Mesenchymal stem cell (in vitro differentiated cells and primary cell): Measurements from ENCODE around the gene FRAS1.

ENCODE experiments used
- DNase-seq: peaks from one replicate; pipeline ENCODE4 v3.0.0-alpha.2; 2013
- H2AFZ ChIP-seq: one replicate; pipeline ENCODE4 v1.6.1; 2013; ENCODE audit warnings: low read depth, mild to moderate bottlenecking, control low read depth, inconsistent platforms, low read length, moderate library complexity
- H2AK5ac ChIP-seq: 2 replicates; pipeline ENCODE4 v1.6.1; 2013; ENCODE audit warnings: low read length, moderate library complexity, mild to moderate bottlenecking, inconsistent platforms; ENCODE audit not compliant: severe bottlenecking
- H2BK120ac ChIP-seq: one replicate; pipeline ENCODE4 v1.6.1; 2013; ENCODE audit warnings: low read depth, mild to moderate bottlenecking, inconsistent platforms, low read length, moderate library complexity
- H2BK12ac ChIP-seq, 2 experiments: one replicate each; pipeline ENCODE4 v1.6.1; 2013; ENCODE audit warnings: inconsistent platforms in 2 of 2, low read length in 2 of 2, mild to moderate bottlenecking in 2 of 2, moderate library complexity in 2 of 2, control low read depth in 1 of 2
- H2BK15ac ChIP-seq: one replicate; pipeline ENCODE4 v1.6.1; 2013; ENCODE audit warnings: mild to moderate bottlenecking, low read depth, inconsistent platforms; ENCODE audit not compliant: poor library complexity, severe bottlenecking
- H2BK5ac ChIP-seq: 2 replicates; pipeline ENCODE4 v1.6.1; 2013; ENCODE audit warnings: low read depth, mild to moderate bottlenecking, low read length, control low read depth, inconsistent platforms; ENCODE audit not compliant: poor library complexity, severe bottlenecking
- H3K14ac ChIP-seq, 2 experiments: one replicate each; pipeline ENCODE4 v1.6.1; 2013; ENCODE audit warnings: inconsistent platforms in 2 of 2, low read length in 2 of 2, control low read depth in 1 of 2, mild to moderate bottlenecking in 1 of 2, moderate library complexity in 1 of 2
- H3K18ac ChIP-seq, 2 experiments: one replicate each; pipeline ENCODE4 v1.6.1; 2013; ENCODE audit warnings: inconsistent platforms in 2 of 2, low read length in 2 of 2, control low read depth in 1 of 2, low read depth in 1 of 2, mild to moderate bottlenecking in 1 of 2
- H3K23ac ChIP-seq, 2 experiments: one replicate each; pipeline ENCODE4 v1.6.1; 2013; ENCODE audit warnings: inconsistent platforms in 2 of 2, low read length in 2 of 2, mild to moderate bottlenecking in 2 of 2, moderate library complexity in 2 of 2, control low read depth in 1 of 2
- H3K27ac ChIP-seq: 2 replicates; pipeline ENCODE4 v1.5.1; 2013; ENCODE audit warnings: mild to moderate bottlenecking, moderate library complexity, low read length, control low read depth, inconsistent platforms; ENCODE audit not compliant: poor library complexity, severe bottlenecking
- H3K27me3 ChIP-seq, 2 experiments: 2 replicates each; pipeline versions ENCODE4 v1.6.1 to v1.7.0; 2013; ENCODE audit warnings: low read length in 2 of 2, mild to moderate bottlenecking in 2 of 2, moderate library complexity in 2 of 2, control low read depth in 1 of 2, inconsistent platforms in 1 of 2; ENCODE audit not compliant: control insufficient read depth in 1 of 2, insufficient read depth in 1 of 2
- H3K36me3 ChIP-seq, 2 experiments: 2 replicates each; pipeline versions ENCODE4 v1.6.1 to v1.7.0; 2013; ENCODE audit warnings: low read length in 2 of 2, control low read depth in 1 of 2, inconsistent platforms in 1 of 2, low read depth in 1 of 2, mild to moderate bottlenecking in 1 of 2; ENCODE audit not compliant: insufficient read depth in 2 of 2, control insufficient read depth in 1 of 2
- H3K4ac ChIP-seq, 2 experiments: one replicate each; pipeline ENCODE4 v1.6.1; 2013; ENCODE audit warnings: inconsistent platforms in 2 of 2, low read length in 2 of 2, mild to moderate bottlenecking in 2 of 2, moderate library complexity in 2 of 2, control low read depth in 1 of 2, low read depth in 1 of 2
- H3K4me1 ChIP-seq: 2 replicates; pipeline ENCODE4 v1.6.1; 2013; ENCODE audit warnings: low read depth, low read length, control low read depth; ENCODE audit not compliant: control insufficient read depth, insufficient read depth
- H3K4me2 ChIP-seq: 2 replicates; pipeline ENCODE4 v1.6.1; 2013; ENCODE audit warnings: low read length, mild to moderate bottlenecking, inconsistent platforms; ENCODE audit not compliant: poor library complexity, severe bottlenecking
- H3K4me3 ChIP-seq, 2 experiments: 2 replicates each; pipeline versions ENCODE4 v1.5.1 to v1.7.0; 2013; ENCODE audit warnings: low read length in 2 of 2, mild to moderate bottlenecking in 2 of 2, control low read depth in 1 of 2, low read depth in 1 of 2; ENCODE audit not compliant: insufficient read depth in 1 of 2
- H3K79me1 ChIP-seq: replicated peaks from 2 replicates; pipeline ENCODE4 v1.6.1; 2013; ENCODE audit warnings: mild to moderate bottlenecking, control low read depth, low read length, inconsistent platforms; ENCODE audit not compliant: poor library complexity, severe bottlenecking
- H3K9ac ChIP-seq: 2 replicates; pipeline ENCODE4 v1.7.0; 2013; ENCODE audit warnings: mild to moderate bottlenecking, low read length, moderate library complexity
- H3K9me3 ChIP-seq: 2 replicates; pipeline ENCODE4 v1.7.0; 2013; ENCODE audit warnings: mild to moderate bottlenecking, low read length; ENCODE audit not compliant: control insufficient read depth
- H4K8ac ChIP-seq: one replicate; pipeline ENCODE4 v1.6.1; 2013; ENCODE audit warnings: inconsistent platforms, mild to moderate bottlenecking, low read length, moderate library complexity
- H4K91ac ChIP-seq: one replicate; pipeline ENCODE4 v1.6.1; 2013; ENCODE audit warnings: mild to moderate bottlenecking, low read length, inconsistent platforms
- WGBS: methylation state at CpG from one replicate; pipeline ENCODE4 v1.1.7; 2013; ENCODE audit warnings: mixed read lengths; 5-methylcytosine and 5-hydroxymethylcytosine counted together

FRAS1 gene

DNA sequence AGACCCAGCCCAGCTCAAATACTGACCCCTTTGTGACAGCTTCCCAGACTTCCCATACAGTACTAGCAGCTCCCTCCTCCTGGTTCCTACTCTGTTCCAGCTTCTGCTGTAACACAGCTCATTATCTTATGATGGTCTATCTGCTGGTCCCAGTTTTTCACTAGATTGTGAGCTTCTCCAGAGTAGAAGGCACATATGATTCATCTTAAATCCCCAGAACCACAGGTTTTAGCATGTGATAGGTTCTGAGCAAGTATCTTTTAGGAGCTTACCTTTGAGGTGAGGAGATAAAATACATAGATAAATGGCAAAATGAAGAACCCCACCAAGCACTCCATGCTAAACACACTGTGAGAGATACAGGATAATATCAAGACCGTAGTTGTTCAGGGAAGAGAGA lies 466.9 kb downstream of the FRAS1 start:
- no peaks in the 10 kb centered on the region for H3K9me3 ChIP-seq
- 93% methylated on average over 1 of the region's 1 CpG for WGBS
- H2BK5ac ChIP-seq = no peak overlapping the region
- H2AK5ac ChIP-seq = no peak overlapping the region
- H3K23ac ChIP-seq = no peak overlapping the region
- no peak for DNase-seq
- no peak overlapping the region for H4K8ac ChIP-seq
- no peak overlapping the region for H3K4me3 ChIP-seq
- no peak overlapping the region for H3K4me2 ChIP-seq
- H2AFZ ChIP-seq = no peak overlapping the region
- H2BK15ac ChIP-seq = no peak overlapping the region
- no peaks in the 10 kb centered on the region for H3K79me1 ChIP-seq
- H3K18ac ChIP-seq = no peak overlapping the region
- H3K4ac ChIP-seq = no peak overlapping the region
- no peak overlapping the region for H3K27ac ChIP-seq
- no peak overlapping the region for H3K14ac ChIP-seq
- H4K91ac ChIP-seq = no peak overlapping the region
- H3K9ac ChIP-seq = no peak overlapping the region
- H3K36me3 ChIP-seq = peaks cover 2 to 6% of the 10 kb centered on the region in 2 experiments
- no peaks in the 10 kb centered on the region for H3K27me3 ChIP-seq
- H2BK120ac ChIP-seq = no peak overlapping the region
- H3K4me1 ChIP-seq = no peaks in the 10 kb centered on the region
- no peak overlapping the region for H2BK12ac ChIP-seq

DNA sequence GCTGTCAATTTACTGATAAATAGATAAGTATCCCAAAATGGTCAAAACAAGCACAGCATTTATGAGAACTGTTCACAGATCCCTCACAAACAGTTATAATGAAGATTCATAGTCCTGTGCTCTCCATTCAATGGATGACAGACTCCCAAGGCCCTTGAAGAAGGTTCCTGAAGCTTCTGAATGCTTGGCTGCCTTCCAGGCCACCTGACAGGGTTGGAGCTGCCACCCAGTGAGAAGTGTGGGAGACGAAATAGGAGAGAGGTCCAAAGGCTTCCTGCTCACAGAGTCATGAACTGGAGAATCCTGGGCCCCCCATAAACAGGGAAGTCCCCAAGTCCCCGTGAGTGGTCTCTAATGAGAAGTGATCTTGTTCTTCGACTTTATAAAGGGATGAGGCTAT lies 468.4 kb downstream of the FRAS1 start:
- WGBS = 93% methylated on average over 3 of the region's 3 CpGs
- Histone ChIP-seq H2BK12ac (no peak overlapping the region), H2BK5ac (no peak overlapping the region), H2AK5ac (no peak overlapping the region), H3K27ac (no peak overlapping the region), H4K8ac (no peak overlapping the region), H3K18ac (no peak overlapping the region), H3K4me3 (no peak overlapping the region), H3K14ac (no peak overlapping the region), H3K4me1 (no peaks in the 10 kb centered on the region), H2BK15ac (no peak overlapping the region), H3K4ac (no peak overlapping the region), H3K9me3 (peaks cover 5% of the 10 kb centered on the region), H2BK120ac (no peak overlapping the region), H3K79me1 (no peaks in the 10 kb centered on the region), H3K4me2 (no peak overlapping the region), H3K23ac (no peak overlapping the region), H4K91ac (no peak overlapping the region), H3K9ac (no peak overlapping the region), H3K36me3 (peaks cover 2 to 6% of the 10 kb centered on the region in 2 experiments), H2AFZ (no peak overlapping the region), H3K27me3 (no peaks in the 10 kb centered on the region)
- DNase-seq = no peak

DNA sequence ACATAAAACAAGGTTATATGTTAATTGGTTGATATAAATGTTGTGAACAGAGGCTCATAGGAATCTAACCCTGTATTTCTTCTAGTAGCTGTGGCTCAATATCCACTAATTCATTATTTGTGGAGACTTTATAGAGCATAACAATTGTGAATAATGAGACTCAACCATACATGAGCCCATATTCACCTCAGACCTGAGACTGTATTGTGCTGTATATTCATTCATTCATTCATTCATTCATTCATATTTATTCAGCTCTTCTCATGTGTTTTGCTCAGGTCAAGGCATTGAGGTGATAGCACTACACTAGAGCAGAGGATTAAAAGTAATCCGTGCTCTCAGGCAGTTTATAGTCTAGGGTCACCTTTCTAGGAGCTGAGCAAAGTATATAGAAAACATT lies 470.0 kb downstream of the FRAS1 start:
- 86% methylated on average over 1 of the region's 1 CpG for WGBS
- Histone ChIP-seq H2BK120ac (no peak overlapping the region), H3K23ac (no peak overlapping the region), H2BK15ac (no peak overlapping the region), H2BK5ac (no peak overlapping the region), H4K91ac (no peak overlapping the region), H3K9ac (no peak overlapping the region), H3K27ac (no peak overlapping the region), H3K4me2 (no peak overlapping the region), H2BK12ac (no peak overlapping the region), H2AFZ (no peak overlapping the region), H3K27me3 (no peaks in the 10 kb centered on the region), H3K9me3 (peaks cover 6% of the 10 kb centered on the region), H4K8ac (no peak overlapping the region), H3K14ac (no peak overlapping the region), H3K36me3 (peaks cover 2 to 6% of the 10 kb centered on the region in 2 experiments), H2AK5ac (no peak overlapping the region), H3K18ac (no peak overlapping the region), H3K4ac (no peak overlapping the region), H3K4me3 (no peak overlapping the region), H3K4me1 (no peaks in the 10 kb centered on the region), H3K79me1 (no peaks in the 10 kb centered on the region)
- no peak for DNase-seq

DNA sequence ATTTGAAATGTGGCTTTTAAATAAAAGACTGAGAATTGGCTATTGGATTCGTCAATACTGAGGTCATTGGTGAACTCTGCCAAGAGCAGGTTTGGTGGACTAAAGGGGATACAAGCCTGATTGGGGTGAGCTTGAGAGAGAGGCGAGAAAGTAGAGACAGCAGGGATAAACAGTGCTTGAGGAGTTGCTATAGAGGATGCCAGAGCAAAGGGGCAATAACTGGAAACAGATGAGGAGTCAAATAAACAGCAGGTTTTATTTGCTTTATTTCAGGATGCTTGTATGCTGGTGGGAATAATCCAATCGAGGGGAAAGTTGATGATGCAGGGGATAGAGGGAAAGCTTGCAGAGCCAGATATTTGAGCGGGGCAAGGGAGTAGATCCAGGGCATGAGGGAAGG lies 470.4 kb downstream of the FRAS1 start:
- WGBS = 93% methylated on average over 4 of the region's 4 CpGs

More for the DNA sequence above, 470.4 kb downstream of the FRAS1 start:
- H2BK120ac ChIP-seq = no peak overlapping the region
- H3K27ac ChIP-seq = no peak overlapping the region
- H3K4me1 ChIP-seq = no peaks in the 10 kb centered on the region
- H2AK5ac ChIP-seq = no peak overlapping the region
- H4K8ac ChIP-seq = no peak overlapping the region
- no peak overlapping the region for H3K18ac ChIP-seq
- H3K9me3 ChIP-seq = peaks cover 6% of the 10 kb centered on the region
- no peaks in the 10 kb centered on the region for H3K79me1 ChIP-seq
- peak overlapping the region; percentile 46 for H3K9ac ChIP-seq
- no peak overlapping the region for H3K4me3 ChIP-seq
- H3K23ac ChIP-seq = no peak overlapping the region
- no peak overlapping the region for H2BK5ac ChIP-seq
- no peak for DNase-seq
- no peak overlapping the region for H2BK12ac ChIP-seq
- no peak overlapping the region for H4K91ac ChIP-seq
- no peaks in the 10 kb centered on the region for H3K27me3 ChIP-seq
- H3K36me3 ChIP-seq = peaks cover 2 to 6% of the 10 kb centered on the region in 2 experiments
- no peak overlapping the region for H2BK15ac ChIP-seq
- no peak overlapping the region for H2AFZ ChIP-seq
- H3K4ac ChIP-seq = no peak overlapping the region
- H3K14ac ChIP-seq = no peak overlapping the region
- H3K4me2 ChIP-seq = no peak overlapping the region
